Memory B cell (primary cell): ENCODE results near the gene ZNHIT2.

Source experiments
- ATAC-seq: fragments of 150-1000 bp; cut with Tn5 transposase; 2 replicates; pipeline ENCODE4 v1.10.0; 2021; ENCODE audit warnings: low read depth, mild to moderate bottlenecking, moderate library complexity
- DNase-seq, 2 donors: peaks; one replicate each; pipeline ENCODE4 v3.0.0; 2022; ENCODE audit warnings: low spot score in 2 of 2
- H3K27ac Mint-ChIP-seq: one replicate; pipeline ENCODE4 v1.8.0; 2022; ENCODE audit warnings: mild to moderate bottlenecking, moderate library complexity, mixed read lengths
- H3K27me3 Mint-ChIP-seq: one replicate; pipeline ENCODE4 v1.8.0; 2022; ENCODE audit warnings: mixed read lengths
- H3K36me3 Mint-ChIP-seq: one replicate; pipeline ENCODE4 v1.8.0; 2022; ENCODE audit warnings: mild to moderate bottlenecking, mixed read lengths
- H3K4me1 Mint-ChIP-seq: one replicate; pipeline ENCODE4 v1.8.0; 2022; ENCODE audit warnings: mixed read lengths
- H3K4me3 Mint-ChIP-seq: one replicate; pipeline ENCODE4 v1.8.0; 2022; ENCODE audit warnings: mild to moderate bottlenecking, moderate library complexity, mixed read lengths
- H3K9me3 Mint-ChIP-seq: one replicate; pipeline ENCODE4 v1.8.0; 2022; ENCODE audit warnings: mixed read lengths

Gene ZNHIT2

DNA sequence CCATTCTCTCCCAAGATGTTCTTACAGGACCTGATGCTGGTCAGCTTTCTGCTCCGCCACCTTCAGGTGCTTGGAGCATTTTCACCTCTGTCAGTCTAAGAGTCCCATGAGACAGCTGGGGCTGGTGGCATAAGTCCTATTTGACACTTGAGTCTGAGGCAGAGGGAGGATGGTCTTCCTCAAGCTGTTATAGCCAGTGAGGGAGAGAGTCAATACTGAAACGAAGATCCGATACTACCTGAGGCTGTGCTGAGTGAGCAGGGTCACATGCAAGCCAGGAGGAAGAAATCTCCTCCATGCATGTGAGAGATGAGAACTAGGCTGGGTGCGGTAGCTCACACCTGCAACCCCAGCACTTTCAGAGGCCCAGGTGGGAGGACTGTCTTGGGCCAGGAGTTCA lies 27.9 kb downstream of the ZNHIT2 start:
- H3K36me3 Mint-ChIP-seq, result peaks cover 20% of the 10 kb centered on the region
- H3K27ac Mint-ChIP-seq, result no peak overlapping the region
- peaks cover 5% of the 10 kb centered on the region for H3K4me1 Mint-ChIP-seq
- H3K9me3 Mint-ChIP-seq, result no peaks in the 10 kb centered on the region
- H3K27me3 Mint-ChIP-seq, result no peaks in the 10 kb centered on the region
- ATAC-seq (no peak), DNase-seq (no peak)
- no peak overlapping the region for H3K4me3 Mint-ChIP-seq

DNA sequence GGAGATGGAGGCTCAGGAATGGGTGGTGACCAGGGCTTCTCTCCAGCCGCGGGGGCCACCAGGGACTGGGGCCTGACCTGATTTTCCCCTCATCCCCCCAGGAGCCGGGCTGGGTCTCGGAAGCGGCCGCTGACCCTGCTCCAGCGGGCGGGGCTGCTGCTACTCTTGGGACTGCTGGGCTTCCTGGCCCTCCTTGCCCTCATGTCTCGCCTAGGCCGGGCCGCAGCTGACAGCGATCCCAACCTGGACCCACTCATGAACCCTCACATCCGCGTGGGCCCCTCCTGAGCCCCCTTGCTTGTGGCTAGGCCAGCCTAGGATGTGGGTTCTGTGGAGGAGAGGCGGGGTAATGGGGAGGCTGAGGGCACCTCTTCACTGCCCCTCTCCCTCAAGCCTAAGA lies 29.7 kb downstream of the ZNHIT2 start:
- peaks cover 22% of the 10 kb centered on the region for H3K36me3 Mint-ChIP-seq
- H3K27me3 Mint-ChIP-seq, result no peaks in the 10 kb centered on the region
- no peaks in the 10 kb centered on the region for H3K9me3 Mint-ChIP-seq
- peaks cover 15% of the 10 kb centered on the region for H3K4me1 Mint-ChIP-seq
- no peak overlapping the region for H3K27ac Mint-ChIP-seq
- ATAC-seq (no peak), DNase-seq (no peak)
- no peak overlapping the region for H3K4me3 Mint-ChIP-seq

GRCh38 chr11:65087216-65087615 lies 30.3 kb downstream of the ZNHIT2 start:
- ATAC-seq, result no peak
- no peak for DNase-seq
- H3K27ac Mint-ChIP-seq, result no peak overlapping the region
- H3K9me3 Mint-ChIP-seq, result no peaks in the 10 kb centered on the region
- no peaks in the 10 kb centered on the region for H3K27me3 Mint-ChIP-seq
- H3K36me3 Mint-ChIP-seq, result peaks cover 22% of the 10 kb centered on the region
- H3K4me3 Mint-ChIP-seq, result no peak overlapping the region
- peaks cover 16% of the 10 kb centered on the region for H3K4me1 Mint-ChIP-seq

GRCh38 chr11:65086809-65087208 lies 30.7 kb downstream of the ZNHIT2 start:
- Mint-ChIP-seq H3K27me3 (no peaks in the 10 kb centered on the region), H3K4me1 (peaks cover 16% of the 10 kb centered on the region), H3K36me3 (peaks cover 22% of the 10 kb centered on the region), H3K4me3 (no peak overlapping the region), H3K27ac (no peak overlapping the region), H3K9me3 (no peaks in the 10 kb centered on the region)
- no peak for DNase-seq
- no peak for ATAC-seq

- peaks cover 22% of the 10 kb centered on the region for H3K36me3 Mint-ChIP-seq
- ATAC-seq (no peak), DNase-seq (no peak)
- no peaks in the 10 kb centered on the region for H3K27me3 Mint-ChIP-seq
- peaks cover 16% of the 10 kb centered on the region for H3K4me1 Mint-ChIP-seq
- H3K4me3 Mint-ChIP-seq, result peak overlapping the region; percentile 91
- H3K27ac Mint-ChIP-seq, result peak overlapping the region; percentile 7
- H3K9me3 Mint-ChIP-seq, result no peaks in the 10 kb centered on the region
Observed at GRCh38 chr11:65085446-65085845, 32.1 kb downstream of the ZNHIT2 start.

DNA sequence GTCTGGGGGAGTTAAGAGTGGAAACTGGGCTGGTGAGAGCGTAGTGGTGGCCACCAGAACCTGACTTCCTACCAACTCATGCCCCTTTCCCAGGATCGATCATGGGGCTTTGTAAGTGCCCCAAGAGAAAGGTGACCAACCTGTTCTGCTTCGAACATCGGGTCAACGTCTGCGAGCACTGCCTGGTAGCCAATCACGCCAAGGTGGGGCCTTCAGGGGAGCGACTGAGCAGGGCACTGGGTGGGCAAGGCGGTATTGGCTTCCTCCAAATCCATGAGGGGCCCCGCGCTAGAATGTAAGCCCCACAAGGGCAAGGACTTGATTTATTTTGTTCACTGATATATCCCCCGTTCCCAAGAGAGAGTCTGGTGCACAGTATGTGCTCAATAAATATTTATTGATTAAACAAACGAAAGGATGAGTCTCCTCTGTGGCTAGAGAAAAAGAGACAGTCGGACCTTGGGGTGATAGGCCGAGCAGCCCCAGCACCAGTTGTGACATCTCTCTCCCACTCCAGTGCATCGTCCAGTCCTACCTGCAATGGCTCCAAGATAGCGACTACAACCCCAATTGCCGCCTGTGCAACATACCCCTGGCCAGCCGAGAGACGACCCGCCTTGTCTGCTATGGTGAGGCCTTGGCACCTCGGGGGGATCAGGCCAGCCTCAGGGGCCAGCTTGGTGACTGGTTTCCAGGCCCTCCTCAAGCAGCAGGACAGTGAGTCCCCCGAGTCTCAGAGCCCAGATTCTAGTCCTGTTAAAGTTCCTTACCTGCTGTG lies 32.7 kb downstream of the ZNHIT2 start:
- H3K9me3 Mint-ChIP-seq, result no peaks in the 10 kb centered on the region
- H3K4me3 Mint-ChIP-seq, result peak overlapping the region; percentile 91
- no peaks in the 10 kb centered on the region for H3K27me3 Mint-ChIP-seq
- H3K27ac Mint-ChIP-seq, result peak overlapping the region; percentile 98
- DNase-seq, result no peak
- peaks cover 22% of the 10 kb centered on the region for H3K36me3 Mint-ChIP-seq
- peak; percentile 6 for ATAC-seq
- peaks cover 16% of the 10 kb centered on the region for H3K4me1 Mint-ChIP-seq

DNA sequence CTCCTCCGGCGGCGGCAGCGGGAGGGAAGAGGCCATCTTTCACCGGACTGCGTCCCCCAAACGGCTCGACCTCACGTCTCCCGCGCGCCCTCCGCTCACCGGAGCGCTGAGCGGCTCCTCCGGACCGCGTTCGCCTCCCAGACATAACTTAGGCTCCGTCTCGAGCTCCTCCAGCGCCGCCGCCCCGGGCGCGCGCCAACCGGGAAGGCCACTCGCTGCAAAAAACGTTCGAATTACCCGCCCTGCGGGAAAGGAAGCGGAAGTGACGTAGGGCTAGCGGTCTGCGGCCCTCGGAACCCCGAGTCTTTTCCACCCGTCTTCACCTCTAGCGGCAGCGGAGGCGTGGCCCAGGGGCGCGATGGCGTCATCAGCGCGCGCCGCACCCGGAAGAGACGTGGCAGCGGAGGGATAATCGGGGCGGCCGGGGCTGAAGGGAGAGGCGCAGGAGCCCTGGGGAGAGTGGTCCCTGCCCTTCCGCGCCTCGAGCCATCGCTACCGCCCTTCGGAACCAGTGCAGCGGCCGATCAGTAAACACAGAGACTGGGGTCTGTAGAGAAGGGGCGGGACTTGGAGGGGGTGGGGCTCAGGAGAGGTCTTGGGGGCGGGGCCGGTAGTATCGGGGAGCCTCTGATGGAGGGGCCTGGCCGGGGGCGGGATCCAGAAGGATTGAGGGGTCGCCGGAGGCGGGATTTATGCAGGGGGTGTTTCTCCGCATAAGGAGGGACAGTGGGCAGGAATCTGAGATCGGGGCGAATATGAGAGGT lies 33.5 kb downstream of the ZNHIT2 start, which contains the start of the genes CDCA5 and ZFPL1:
CDCA5 (minus strand) TSS at position 207 of the 764 bp plus-strand sequence; CDS start at position 145, 62 bp downstream.
ZFPL1 (plus strand) TSS at position 389 of the 764 bp plus-strand sequence. CDS start 477 bp downstream, outside the sequence.
- DNase-seq, result peak; percentile 96
- no peaks in the 10 kb centered on the region for H3K9me3 Mint-ChIP-seq
- H3K36me3 Mint-ChIP-seq, result peaks cover 20% of the 10 kb centered on the region
- H3K4me3 Mint-ChIP-seq, result peak within 1 kb of the TSS; percentile 91
- H3K4me1 Mint-ChIP-seq, result peaks cover 16% of the 10 kb centered on the region
- peak; percentile 95 for ATAC-seq
- H3K27ac Mint-ChIP-seq, result peak within 1 kb of the TSS; percentile 98
- no peaks in the 10 kb centered on the region for H3K27me3 Mint-ChIP-seq

DNA sequence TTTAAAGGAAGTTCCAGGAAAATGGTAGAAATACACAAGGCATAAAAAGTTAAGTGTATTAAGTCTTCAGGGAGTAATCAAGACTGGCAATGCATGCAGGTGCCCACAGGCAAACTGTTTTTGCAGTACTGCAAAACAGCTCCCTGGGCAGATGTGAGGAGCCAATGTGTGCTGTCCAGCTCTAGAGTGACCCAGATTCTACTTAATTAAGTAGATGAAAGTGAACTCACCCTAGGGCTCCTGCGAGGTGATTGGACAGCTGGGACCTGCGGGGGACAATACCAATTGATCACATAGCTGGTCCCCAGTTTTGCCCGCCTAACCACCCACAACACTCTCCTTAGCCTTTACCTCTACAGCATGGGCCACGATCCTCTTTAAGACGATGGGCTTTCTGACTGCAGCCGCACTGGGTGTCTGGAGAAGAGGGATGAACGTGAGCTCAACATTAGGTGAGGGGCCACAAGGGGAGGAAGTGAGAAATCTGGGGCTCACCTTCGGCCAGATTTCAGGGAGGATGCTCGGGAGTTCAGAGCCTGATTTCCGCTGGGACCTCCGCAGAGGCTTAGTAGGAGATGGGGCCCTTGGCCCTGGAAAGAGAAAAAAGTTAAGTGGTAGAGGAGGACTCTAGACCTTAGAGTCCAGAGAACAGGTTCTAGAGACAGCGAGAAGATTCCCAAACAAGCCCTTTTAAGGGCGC lies 34.2 kb downstream of the ZNHIT2 start:
- Mint-ChIP-seq H3K27me3 (no peaks in the 10 kb centered on the region), H3K4me1 (peaks cover 22% of the 10 kb centered on the region), H3K4me3 (peak overlapping the region; percentile 91), H3K36me3 (peaks cover 12% of the 10 kb centered on the region), H3K27ac (peak overlapping the region; percentile 98), H3K9me3 (no peaks in the 10 kb centered on the region)
- no peak for ATAC-seq
- no peak for DNase-seq

DNA sequence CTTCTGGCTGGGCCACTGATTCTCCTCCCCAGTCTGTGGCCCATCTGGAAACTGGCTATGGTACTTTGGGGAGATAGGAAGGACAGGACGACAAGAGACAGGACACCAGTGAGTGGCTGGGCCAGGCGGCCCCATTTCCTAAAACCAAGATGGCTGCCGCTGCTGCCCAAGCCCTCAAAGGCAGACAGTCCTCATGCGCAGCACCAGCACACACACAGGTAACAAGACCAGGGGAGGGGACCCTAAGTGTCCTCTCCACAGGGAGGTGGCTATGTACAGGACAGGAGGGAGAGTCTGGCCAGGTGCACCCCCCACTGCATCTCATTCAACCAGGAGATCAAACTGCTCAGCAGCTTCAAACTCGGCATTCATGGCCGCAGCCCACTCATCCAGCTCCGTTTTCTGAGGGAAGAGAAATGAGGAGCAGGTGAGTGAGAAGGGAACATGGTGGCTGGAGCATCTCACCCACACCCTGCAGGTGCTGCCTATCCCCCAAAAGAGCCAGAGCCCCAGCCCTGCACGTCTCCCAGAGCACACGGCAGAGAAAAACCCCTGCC lies 38.6 kb downstream of the ZNHIT2 start:
- H3K4me3 Mint-ChIP-seq, result no peak overlapping the region
- H3K27me3 Mint-ChIP-seq, result no peaks in the 10 kb centered on the region
- no peaks in the 10 kb centered on the region for H3K36me3 Mint-ChIP-seq
- ATAC-seq, result no peak
- no peak for DNase-seq
- H3K4me1 Mint-ChIP-seq, result peaks cover 17% of the 10 kb centered on the region
- no peaks in the 10 kb centered on the region for H3K9me3 Mint-ChIP-seq
- H3K27ac Mint-ChIP-seq, result peak overlapping the region; percentile 69

- H3K27ac Mint-ChIP-seq, result peak overlapping the region; percentile 69
- no peaks in the 10 kb centered on the region for H3K9me3 Mint-ChIP-seq
- H3K27me3 Mint-ChIP-seq, result no peaks in the 10 kb centered on the region
- no peak overlapping the region for H3K4me3 Mint-ChIP-seq
- H3K36me3 Mint-ChIP-seq, result no peaks in the 10 kb centered on the region
- H3K4me1 Mint-ChIP-seq, result peaks cover 12% of the 10 kb centered on the region
- DNase-seq (peak; percentile 66 to 67), ATAC-seq (peak; percentile 100)
Observed at GRCh38 chr11:65078151-65078550, 39.4 kb downstream of the ZNHIT2 start.

- H3K36me3 Mint-ChIP-seq, result no peaks in the 10 kb centered on the region
- ATAC-seq (no peak), DNase-seq (no peak)
- H3K27me3 Mint-ChIP-seq, result no peaks in the 10 kb centered on the region
- no peaks in the 10 kb centered on the region for H3K9me3 Mint-ChIP-seq
- H3K4me3 Mint-ChIP-seq, result no peak overlapping the region
- H3K4me1 Mint-ChIP-seq, result peaks cover 9% of the 10 kb centered on the region
- H3K27ac Mint-ChIP-seq, result no peak overlapping the region
Observed at GRCh38 chr11:65077451-65077850, 40.0 kb downstream of the ZNHIT2 start.

GRCh38 chr11:65072631-65072966 lies 44.9 kb downstream of the ZNHIT2 start:
- Mint-ChIP-seq H3K27me3 (no peaks in the 10 kb centered on the region), H3K4me3 (no peak overlapping the region), H3K9me3 (no peaks in the 10 kb centered on the region), H3K27ac (no peak overlapping the region), H3K36me3 (no peaks in the 10 kb centered on the region), H3K4me1 (peaks cover 6% of the 10 kb centered on the region)
- ATAC-seq (no peak), DNase-seq (no peak)

GRCh38 chr11:65071907-65072630 lies 45.4 kb downstream of the ZNHIT2 start:
- peak overlapping the region; percentile 86 for H3K27ac Mint-ChIP-seq
- H3K27me3 Mint-ChIP-seq, result no peaks in the 10 kb centered on the region
- no peaks in the 10 kb centered on the region for H3K9me3 Mint-ChIP-seq
- peak; percentile 74 for ATAC-seq
- no peaks in the 10 kb centered on the region for H3K36me3 Mint-ChIP-seq
- no peak for DNase-seq
- H3K4me1 Mint-ChIP-seq, result peaks cover 6% of the 10 kb centered on the region
- peak overlapping the region; percentile 11 for H3K4me3 Mint-ChIP-seq
